Measurements from ENCODE around the gene SAXO2. TPM values are rescaled to one million over a fixed set of nuclear protein-coding genes. Genes with fewer than 3 reads are reported as not detected.
"Not testable (repeated sequence)": the region's sequence is repeated elsewhere in the genome, so short reads cannot be mapped to it uniquely, and the experiment has no call there.

SAXO2 gene
- total RNA-seq, 1 experiment from 2014 or later: 1.5 TPM

GRCh38 chr15:82314769-82315518, 52.3 kb downstream of the SAXO2 start:
- POLR2A ChIA-PET (ENCODE audit: low non-redundant PET): no interaction called here
- Histone ChIP-seq H3K9me3 (ENCODE audit: low read depth, low read length, poor library complexity, severe bottlenecking) (no peaks in the 10 kb centered on the region), H3K4me3 (ENCODE audit: low read depth, low read length, poor library complexity, severe bottlenecking) (no peak overlapping the region), H3K27ac (ENCODE audit: low read depth, low read length, poor library complexity, severe bottlenecking) (no peak overlapping the region), H3K36me3 (ENCODE audit: insufficient read depth, low read length, poor library complexity, severe bottlenecking) (no peaks in the 10 kb centered on the region), H3K27me3 (replicated peaks; ENCODE audit: insufficient read depth, low read depth, low read length, poor library complexity) (no peaks in the 10 kb centered on the region), H3K4me1 (ENCODE audit: insufficient read depth, low read length, poor library complexity, severe bottlenecking) (no peaks in the 10 kb centered on the region)
- TF ChIP-seq EZH2 (IDR thresholded peaks at IDR 0.05; ENCODE audit: borderline replicate concordance, low read depth, low read length, poor library complexity, severe bottlenecking) (no peak), CTCF (conservative IDR thresholded peaks at IDR 0.05; ENCODE audit: low read depth, low read length) (no peak)
- intact Hi-C loops (cut with micrococcal nuclease; ENCODE audit: unreplicated experiment): no loop called here
- CTCF ChIA-PET: no interaction called here
- BruUV-seq (replicated peaks): no TSS peak
- no peak for DNase-seq (ENCODE audit: low spot score)

- DNase-seq (ENCODE audit: low spot score): no peak
- POLR2A ChIA-PET (ENCODE audit: low non-redundant PET): no interaction called here
- Histone ChIP-seq H3K4me1 (ENCODE audit: insufficient read depth, low read length, poor library complexity, severe bottlenecking) (no peaks in the 10 kb centered on the region), H3K36me3 (ENCODE audit: insufficient read depth, low read length, poor library complexity, severe bottlenecking) (no peaks in the 10 kb centered on the region), H3K9me3 (ENCODE audit: low read depth, low read length, poor library complexity, severe bottlenecking) (no peaks in the 10 kb centered on the region), H3K27me3 (replicated peaks; ENCODE audit: insufficient read depth, low read depth, low read length, poor library complexity) (no peaks in the 10 kb centered on the region), H3K27ac (ENCODE audit: low read depth, low read length, poor library complexity, severe bottlenecking) (no peak overlapping the region), H3K4me3 (ENCODE audit: low read depth, low read length, poor library complexity, severe bottlenecking) (no peak overlapping the region)
- CTCF ChIA-PET: no interaction called here
- intact Hi-C loops (cut with micrococcal nuclease; ENCODE audit: unreplicated experiment): no loop called here
- BruUV-seq (replicated peaks): no TSS peak
- TF ChIP-seq CTCF (conservative IDR thresholded peaks at IDR 0.05; ENCODE audit: low read depth, low read length): no peak
- no peak for TF ChIP-seq EZH2 (IDR thresholded peaks at IDR 0.05; ENCODE audit: borderline replicate concordance, low read depth, low read length, poor library complexity, severe bottlenecking)
Observed at GRCh38 chr15:82315519-82316246, 53.1 kb downstream of the SAXO2 start.

- DNase-seq (ENCODE audit: low spot score); H3K36me3 ChIP-seq (ENCODE audit: insufficient read depth, low read length, poor library complexity, severe bottlenecking); CTCF ChIA-PET; H3K4me3 ChIP-seq (ENCODE audit: low read depth, low read length, poor library complexity, severe bottlenecking); POLR2A ChIA-PET (ENCODE audit: low non-redundant PET); intact Hi-C loops (cut with micrococcal nuclease; ENCODE audit: unreplicated experiment); H3K4me1 ChIP-seq (ENCODE audit: insufficient read depth, low read length, poor library complexity, severe bottlenecking); H3K27me3 ChIP-seq (replicated peaks; ENCODE audit: insufficient read depth, low read depth, low read length, poor library complexity); H3K27ac ChIP-seq (ENCODE audit: low read depth, low read length, poor library complexity, severe bottlenecking); BruUV-seq (replicated peaks); H3K9me3 ChIP-seq (ENCODE audit: low read depth, low read length, poor library complexity, severe bottlenecking): not testable (repeated sequence)
Observed at GRCh38 chr15:82316247-82317090, 53.9 kb downstream of the SAXO2 start.

Data from A673 (cell line).